SK-N-MC (cell line): ENCODE data around the gene PRKN.

Source experiments
- EZH2 ChIP-seq: fragments of 200-600 bp; sonication (generic); IDR thresholded peaks from one replicate; pipeline ENCODE4 v1.6.1; 2017; ENCODE audit warnings: antibody characterized with exemption
- FOXP2 ChIP-seq: optimal IDR thresholded peaks from 2 replicates; pipeline ENCODE3; 2011; ENCODE audit warnings: mild to moderate bottlenecking, moderate library complexity; ENCODE audit not compliant: insufficient read depth; ENCODE audit errors: extremely low read length, control extremely low read depth
- POLR2AphosphoS5 ChIP-seq: IDR thresholded peaks from 2 replicates; pipeline ENCODE4 v1.6.1; 2012; ENCODE audit warnings: mild to moderate bottlenecking, low read depth, low read length, borderline replicate concordance

GRCh38 chr6:162489101-162489976 lies 238.2 kb downstream of the PRKN start:
- TF ChIP-seq POLR2AphosphoS5 (no peak), EZH2 (no peak), FOXP2 (no peak)
